HepG2 (cell line): Measurements from ENCODE around the gene GTF3C5. TPM values are rescaled to one million over a fixed set of nuclear protein-coding genes. Genes with fewer than 3 reads are reported as not detected.

Source experiments
- ATAC-seq: fragments of 200-7000 bp; cut with Tn5 transposase; 3 replicates; pipeline ENCODE4 v1.9.1; 2020; ENCODE audit warnings: mild to moderate bottlenecking, moderate library complexity
- BruUV-seq: library from RNA; stranded (reverse); fragments of 400-500 nt; replicated peaks from 2 replicates; lab custom pipeline; 2021; lab: Mats Ljungman, UMichigan
- CTCF ChIA-PET: fragments of 300-600 bp; formaldehyde crosslinking; extraction: SDS; loops from one replicate; lab custom pipeline; 2021; ENCODE audit warnings: low total read pairs, inconsistent platforms, low intra/inter-chr PET ratio; lab: Yijun Ruan, JAX
- POLR2A ChIA-PET: fragments of 350-600 bp; sonication (Branson Sonifier 250); formaldehyde crosslinking; loops from one replicate; lab custom pipeline; 2020; ENCODE audit warnings: antibody characterized with exemption, inconsistent platforms; lab: Yijun Ruan, JAX
- DNase-seq: peaks from one replicate; pipeline ENCODE4 v3.0.0-alpha.2; 2015; ENCODE audit warnings: low spot score
- FAIRE-seq: peaks from 3 replicates; lab custom pipeline; 2011; peaks lifted over from hg19 to GRCh38; lab: Jason Lieb, UNC
- H2AFZ ChIP-seq: one replicate; pipeline ENCODE4 v1.6.1; 2011; ENCODE audit warnings: low read length, inconsistent platforms
- H3K27ac ChIP-seq: fragments of 300-600 bp; 3 replicates; pipeline ENCODE4 v1.8.0; 2011; ENCODE audit warnings: mixed run types, mild to moderate bottlenecking, mixed read lengths, low read length, inconsistent platforms; ENCODE audit not compliant: insufficient read depth; ENCODE audit errors: extremely low read length
- H3K27me3 ChIP-seq, 2 experiments: fragments of 200-600 bp in 1 of 2; 2 replicates in 1 of 2; 3 replicates in 1 of 2; pipeline versions ENCODE4 v1.6.0 to v1.8.0; 2011; ENCODE audit warnings: low read length in 2 of 2, mild to moderate bottlenecking in 2 of 2, moderate library complexity in 2 of 2, inconsistent platforms in 1 of 2; ENCODE audit not compliant: insufficient read depth in 2 of 2, control insufficient read depth in 1 of 2
- H3K36me3 ChIP-seq, 2 experiments: fragments of 200-600 bp in 1 of 2; replicated peaks in 1 of 2; 2 replicates in 1 of 2; 3 replicates in 1 of 2; pipeline versions ENCODE4 v1.5.1 to v1.8.0; 2011; ENCODE audit warnings: low read length in 2 of 2, inconsistent platforms in 1 of 2; ENCODE audit not compliant: insufficient read depth in 2 of 2, control insufficient read depth in 1 of 2
- H3K4me1 ChIP-seq: 2 replicates; pipeline ENCODE4 v1.5.1; 2012; ENCODE audit warnings: low read length, inconsistent platforms; ENCODE audit not compliant: insufficient read depth
- H3K4me2 ChIP-seq: 2 replicates; pipeline ENCODE4 v1.6.0; 2011; ENCODE audit warnings: low read depth, low read length, inconsistent platforms
- H3K4me3 ChIP-seq, 3 experiments: fragments of 200-600 bp in 1 of 3; sonication (generic), shearing (Covaris generic) in 1 of 3; replicated peaks in 1 of 3; 2 replicates each; pipeline ENCODE4 v1.5.1; 2011 to 2016; ENCODE audit warnings: low read length in 3 of 3, inconsistent platforms in 2 of 3, low read depth in 2 of 3, mild to moderate bottlenecking in 2 of 3, control low read depth in 1 of 3, mixed read lengths in 1 of 3; ENCODE audit not compliant: insufficient read depth in 1 of 3
- H3K79me2 ChIP-seq: one replicate; pipeline ENCODE4 v1.6.1; 2011; ENCODE audit warnings: low read length, inconsistent platforms; ENCODE audit not compliant: insufficient read depth
- H3K9ac ChIP-seq: 2 replicates; pipeline ENCODE4 v1.6.0; 2011; ENCODE audit warnings: mild to moderate bottlenecking, low read depth, low read length, inconsistent platforms; ENCODE audit not compliant: insufficient read depth
- H3K9me3 ChIP-seq: 2 replicates; pipeline ENCODE4 v1.5.1; 2012; ENCODE audit warnings: mild to moderate bottlenecking, low read length
- H4K20me1 ChIP-seq: 2 replicates; pipeline ENCODE4 v1.6.0; 2011; ENCODE audit warnings: inconsistent platforms, mild to moderate bottlenecking, low read length, moderate library complexity; ENCODE audit not compliant: insufficient read depth
- CBFB ChIP-seq: sonication (generic); formaldehyde crosslinking; IDR thresholded peaks from 2 replicates; pipeline ENCODE4 v1.4.0; 2020; ENCODE audit warnings: missing genetic modification reagents
- HES4 ChIP-seq: sonication (generic); formaldehyde crosslinking; IDR thresholded peaks from 2 replicates; pipeline ENCODE4 v1.9.0; 2021; ENCODE audit warnings: mild to moderate bottlenecking, missing genetic modification reagents, borderline replicate concordance
- HMGXB3 ChIP-seq: sonication (generic); formaldehyde crosslinking; IDR thresholded peaks from 2 replicates; pipeline ENCODE4 v1.4.0; 2020; ENCODE audit warnings: missing genetic modification reagents, borderline replicate concordance
- ISL2 ChIP-seq: sonication (generic); formaldehyde crosslinking; IDR thresholded peaks from 2 replicates; pipeline ENCODE4 v1.5.0; 2020; ENCODE audit warnings: missing genetic modification reagents
- MBD4 ChIP-seq: IDR thresholded peaks from 2 replicates; pipeline ENCODE4 v1.6.1; 2012; ENCODE audit warnings: low read length, inconsistent platforms, borderline replicate concordance
- NFYB ChIP-seq: sonication (generic); formaldehyde crosslinking; IDR thresholded peaks from 2 replicates; pipeline ENCODE4 v1.4.0; 2020; ENCODE audit warnings: missing genetic modification reagents
- PITX1 ChIP-seq: sonication (generic); formaldehyde crosslinking; IDR thresholded peaks from 2 replicates; pipeline ENCODE4 v1.5.1; 2020; ENCODE audit warnings: mild to moderate bottlenecking, missing genetic modification reagents
- ZNF749 ChIP-seq: sonication (generic); formaldehyde crosslinking; IDR thresholded peaks from 2 replicates; pipeline ENCODE4 v1.8.0; 2022; ENCODE audit warnings: mild to moderate bottlenecking, missing genetic modification reagents, moderate library complexity, borderline replicate concordance
- WGBS: methylation state at CpG from one replicate; pipeline ENCODE4 v1.1.6; 2017; ENCODE audit warnings: low lambda C conversion rate; 5-methylcytosine and 5-hydroxymethylcytosine counted together
- in situ Hi-C: cut with HindIII; loops from 2 replicates; pipeline ENCODE4 v1.10.0; 2017; ENCODE audit warnings: low pct_unique_long_range_greater_than_20kb; ENCODE audit not compliant: extremely low pct_ligation_motif_present
- intact Hi-C: fragments of 100-400 bp; cut with micrococcal nuclease; formaldehyde crosslinking; loops from one replicate; pipeline ENCODE4 v1.10.0; 2022; ENCODE audit not compliant: unreplicated experiment
- polyA plus RNA-seq, 8 experiments: library from polyadenylated mRNA; depleted of rRNA in 3 of 8; stranded (reverse) in 7 of 8; unstranded in 1 of 8; fragments of >200 nt; fragmentation: Illumina TruSeq in 4 of 8; extraction: Trizol in 4 of 8; gene quantifications; 2 replicates each; pipeline versions ENCODE4 v1.2.1 to v1.2.3, GENCODE V29; 2011 to 2016; ENCODE audit warnings: low read depth in 4 of 8, missing spikeins in 1 of 8, mixed read lengths in 1 of 8; ENCODE audit not compliant: insufficient read depth in 1 of 8
- total RNA-seq, 5 experiments: library from RNA; depleted of rRNA; stranded (reverse); fragments of >200 nt; fragmentation: Illumina TruSeq; extraction: Trizol; gene quantifications; 2 replicates each; pipeline ENCODE4 v1.2.3, GENCODE V29; 2016; ENCODE audit warnings: low read depth in 1 of 5

Gene GTF3C5
- total and polyA plus RNA-seq, 2 of the 13 experiments (the other 11 are each of a cell fraction or from before 2014, with no cell fraction given): 66.9 to 92.6 TPM

- in situ Hi-C loops (loop anchor here (10.0 kb wide), 1 partner anchor 101 kb away; no protein-coding TSS in a partner anchor), intact Hi-C loops (loop anchor here (5.0 kb wide), 1 partner anchor 104 kb away; no protein-coding TSS in a partner anchor)
- Histone ChIP-seq H4K20me1 (no peaks in the 10 kb centered on the region), H3K36me3 (peaks cover 29 to 58% of the 10 kb centered on the region in 2 experiments), H3K9me3 (no peaks in the 10 kb centered on the region), H2AFZ (no peak overlapping the region), H3K4me1 (no peaks in the 10 kb centered on the region), H3K79me2 (peaks cover 10% of the 10 kb centered on the region), H3K9ac (no peak overlapping the region), H3K4me2 (no peak overlapping the region), H3K27ac (no peak overlapping the region), H3K27me3 (no peaks in the 10 kb centered on the region), H3K4me3 (no peak overlapping the region)
- ChIA-PET CTCF (no interaction called here), POLR2A (no interaction called here)
- TF ChIP-seq PITX1 (CRISPR knock-in tag): no peak
- TF ChIP-seq HES4 (CRISPR knock-in tag): no peak
- no peak for TF ChIP-seq NFYB (CRISPR knock-in tag)
- TF ChIP-seq CBFB (CRISPR knock-in tag): no peak
- TF ChIP-seq ISL2 (CRISPR knock-in tag): no peak
- no peak for TF ChIP-seq HMGXB3 (CRISPR knock-in tag)
- no peak for TF ChIP-seq MBD4
- TF ChIP-seq ZNF749 (CRISPR knock-in tag): no peak
- FAIRE-seq (no peak), DNase-seq (no peak), ATAC-seq (no peak)
- BruUV-seq: no TSS peak
- WGBS: 98% methylated on average over 10 of the region's 16 CpGs
These were observed 12.7 kb downstream of the GTF3C5 start for GRCh38 chr9:133043449-133044035.
